ENCODE results near the gene ZFYVE9. TPM values are rescaled to one million over a fixed set of nuclear protein-coding genes. Genes with fewer than 3 reads are reported as not detected.

Gene ZFYVE9
- total RNA-seq, 1 experiment from 2014 or later = 19.6 TPM

GRCh38 chr1:52150946-52151345 lies 9.1 kb downstream of the ZFYVE9 start:
- no peaks in the 10 kb centered on the region for H3K36me3 Mint-ChIP-seq
- ATAC-seq = no peak
- no peak overlapping the region for H3K4me3 Mint-ChIP-seq
- H3K27me3 Mint-ChIP-seq (ENCODE audit: low read depth) = no peaks in the 10 kb centered on the region
- CTCF ChIA-PET = no interaction called here
- TF ChIP-seq MLX (CRISPR knock-in tag; IDR thresholded peaks at IDR 0.05) (no peak), MXD4 (CRISPR knock-in tag; IDR thresholded peaks at IDR 0.05; ENCODE audit: borderline replicate concordance) (no peak), CREB1 (CRISPR knock-in tag; IDR thresholded peaks at IDR 0.05) (no peak), ATF1 (CRISPR knock-in tag; IDR thresholded peaks at IDR 0.05) (no peak), OVOL2 (CRISPR knock-in tag; IDR thresholded peaks at IDR 0.05; ENCODE audit: borderline replicate concordance) (no peak), ZNF317 (CRISPR knock-in tag; IDR thresholded peaks at IDR 0.05; ENCODE audit: borderline replicate concordance, low read depth) (no peak), NFATC4 (CRISPR knock-in tag; IDR thresholded peaks at IDR 0.05) (no peak), IRF1 (CRISPR knock-in tag; IDR thresholded peaks at IDR 0.05) (no peak), SP1 (CRISPR knock-in tag; conservative IDR thresholded peaks at IDR 0.05) (no peak)
- DNase-seq (ENCODE audit: low spot score) = no peak
- H3K27ac Mint-ChIP-seq = no peak overlapping the region
- H3K9me3 Mint-ChIP-seq = peaks cover 5% of the 10 kb centered on the region; the same call in 1 of the 2 replicates
- H3K4me1 Mint-ChIP-seq = no peaks in the 10 kb centered on the region
- POLR2A ChIA-PET = interaction anchor here (1.5 kb wide), 1 partner anchor 9 kb away, joined by 3 read pairs; the partner anchor contains the start of gene ZFYVE9

GRCh38 chr1:52152572-52152971 lies 10.7 kb downstream of the ZFYVE9 start:
- Mint-ChIP-seq H3K27ac (no peak overlapping the region), H3K27me3 (ENCODE audit: low read depth) (no peaks in the 10 kb centered on the region; the same call in 1 of the 2 replicates), H3K4me1 (no peaks in the 10 kb centered on the region), H3K36me3 (peaks cover under 1% of the 10 kb centered on the region), H3K9me3 (peaks cover 7% of the 10 kb centered on the region), H3K4me3 (no peak overlapping the region)
- ChIA-PET POLR2A (no interaction called here), CTCF (no interaction called here)
- DNase-seq (ENCODE audit: low spot score) (no peak), ATAC-seq (no peak)
- TF ChIP-seq ERG (CRISPR knock-in tag; IDR thresholded peaks at IDR 0.05) = no peak
- TF ChIP-seq ATF1 (CRISPR knock-in tag; IDR thresholded peaks at IDR 0.05) = no peak
- TF ChIP-seq SOX15 (CRISPR knock-in tag; IDR thresholded peaks at IDR 0.05) = no peak
- TF ChIP-seq, protein P1, sequence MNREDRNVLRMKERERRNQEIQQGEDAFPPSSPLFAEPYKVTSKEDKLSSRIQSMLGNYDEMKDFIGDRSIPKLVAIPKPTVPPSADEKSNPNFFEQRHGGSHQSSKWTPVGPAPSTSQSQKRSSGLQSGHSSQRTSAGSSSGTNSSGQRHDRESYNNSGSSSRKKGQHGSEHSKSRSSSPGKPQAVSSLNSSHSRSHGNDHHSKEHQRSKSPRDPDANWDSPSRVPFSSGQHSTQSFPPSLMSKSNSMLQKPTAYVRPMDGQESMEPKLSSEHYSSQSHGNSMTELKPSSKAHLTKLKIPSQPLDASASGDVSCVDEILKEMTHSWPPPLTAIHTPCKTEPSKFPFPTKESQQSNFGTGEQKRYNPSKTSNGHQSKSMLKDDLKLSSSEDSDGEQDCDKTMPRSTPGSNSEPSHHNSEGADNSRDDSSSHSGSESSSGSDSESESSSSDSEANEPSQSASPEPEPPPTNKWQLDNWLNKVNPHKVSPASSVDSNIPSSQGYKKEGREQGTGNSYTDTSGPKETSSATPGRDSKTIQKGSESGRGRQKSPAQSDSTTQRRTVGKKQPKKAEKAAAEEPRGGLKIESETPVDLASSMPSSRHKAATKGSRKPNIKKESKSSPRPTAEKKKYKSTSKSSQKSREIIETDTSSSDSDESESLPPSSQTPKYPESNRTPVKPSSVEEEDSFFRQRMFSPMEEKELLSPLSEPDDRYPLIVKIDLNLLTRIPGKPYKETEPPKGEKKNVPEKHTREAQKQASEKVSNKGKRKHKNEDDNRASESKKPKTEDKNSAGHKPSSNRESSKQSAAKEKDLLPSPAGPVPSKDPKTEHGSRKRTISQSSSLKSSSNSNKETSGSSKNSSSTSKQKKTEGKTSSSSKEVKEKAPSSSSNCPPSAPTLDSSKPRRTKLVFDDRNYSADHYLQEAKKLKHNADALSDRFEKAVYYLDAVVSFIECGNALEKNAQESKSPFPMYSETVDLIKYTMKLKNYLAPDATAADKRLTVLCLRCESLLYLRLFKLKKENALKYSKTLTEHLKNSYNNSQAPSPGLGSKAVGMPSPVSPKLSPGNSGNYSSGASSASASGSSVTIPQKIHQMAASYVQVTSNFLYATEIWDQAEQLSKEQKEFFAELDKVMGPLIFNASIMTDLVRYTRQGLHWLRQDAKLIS (CRISPR knock-in tag; IDR thresholded peaks at IDR 0.05; ENCODE audit: borderline replicate concordance) = no peak
- no peak for TF ChIP-seq RORB (CRISPR knock-in tag; IDR thresholded peaks at IDR 0.05)
- TF ChIP-seq, protein P2, sequence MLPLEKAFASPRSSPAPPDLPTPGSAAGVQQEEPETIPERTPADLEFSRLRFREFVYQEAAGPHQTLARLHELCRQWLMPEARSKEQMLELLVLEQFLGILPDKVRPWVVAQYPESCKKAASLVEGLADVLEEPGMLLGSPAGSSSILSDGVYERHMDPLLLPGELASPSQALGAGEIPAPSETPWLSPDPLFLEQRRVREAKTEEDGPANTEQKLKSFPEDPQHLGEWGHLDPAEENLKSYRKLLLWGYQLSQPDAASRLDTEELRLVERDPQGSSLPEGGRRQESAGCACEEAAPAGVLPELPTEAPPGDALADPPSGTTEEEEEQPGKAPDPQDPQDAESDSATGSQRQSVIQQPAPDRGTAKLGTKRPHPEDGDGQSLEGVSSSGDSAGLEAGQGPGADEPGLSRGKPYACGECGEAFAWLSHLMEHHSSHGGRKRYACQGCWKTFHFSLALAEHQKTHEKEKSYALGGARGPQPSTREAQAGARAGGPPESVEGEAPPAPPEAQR (CRISPR knock-in tag; IDR thresholded peaks at IDR 0.05) = no peak
- no peak for TF ChIP-seq FOXK1 (CRISPR knock-in tag; IDR thresholded peaks at IDR 0.05)
- no peak for TF ChIP-seq JUN (CRISPR knock-in tag; IDR thresholded peaks at IDR 0.05)

Measured in WTC11 (cell line).